Testis (tissue), 3 donors: ENCODE results near the gene PSMG2. TPM values are rescaled to one million over a fixed set of nuclear protein-coding genes. Genes with fewer than 3 reads are reported as not detected.

Experiments
- DNase-seq: peaks from one replicate; pipeline ENCODE4 v3.0.0-alpha.2; 2019
- H3K27ac ChIP-seq, 2 donors: fragments of 200-600 bp; sonication (generic); one replicate each; pipeline ENCODE4 v1.5.1; 2019
- H3K27me3 ChIP-seq: fragments of 200-600 bp; sonication (generic); one replicate; pipeline ENCODE4 v1.5.1; 2019
- H3K36me3 ChIP-seq: fragments of 200-600 bp; sonication (generic); one replicate; pipeline ENCODE4 v1.5.1; 2017; ENCODE audit warnings: low read depth; ENCODE audit errors: missing control alignments
- H3K4me1 ChIP-seq: fragments of 200-600 bp; sonication (generic); one replicate; pipeline ENCODE4 v1.5.1; 2019
- H3K4me3 ChIP-seq, 2 donors: fragments of 200-600 bp; sonication (generic); one replicate each; pipeline ENCODE4 v1.5.1; 2017 to 2019
- H3K9me3 ChIP-seq: fragments of 200-600 bp; sonication (generic); one replicate; pipeline ENCODE4 v1.5.1; 2017
- POLR2A ChIP-seq: fragments of 450-650 bp; IDR thresholded peaks from one replicate; pipeline ENCODE4 v1.6.1; 2017; ENCODE audit warnings: antibody characterized with exemption, mild to moderate bottlenecking, moderate library complexity
- WGBS, 2 donors: methylation state at CpG; one replicate each; pipeline ENCODE4 v1.1.5; 2018; 5-methylcytosine and 5-hydroxymethylcytosine counted together
- intact Hi-C: fragments of 100-400 bp; cut with DNase I; formaldehyde crosslinking; loops from one replicate; pipeline ENCODE4 v1.15.1; 2023; ENCODE audit warnings: low total_unique reads
- polyA plus RNA-seq: library from polyadenylated mRNA; stranded (reverse); fragments of 350-450 nt; fragmentation: Illumina TruSeq; extraction: RNeasy Lipid Tissue Mini Kit (QIAGEN cat#74804); gene quantifications from one replicate; pipeline ENCODE4 v1.2.3, GENCODE V29; 2014; ENCODE audit warnings: low read depth, low replicate concordance; ENCODE audit not compliant: insufficient read depth
- total RNA-seq, 2 donors: library from RNA; depleted of rRNA; stranded (reverse); fragments of >200 nt; gene quantifications; one replicate each; pipeline ENCODE4 v1.2.3, GENCODE V29; 2016
- TF ChIP-seq, protein P1 (sequence below), 3 experiments: fragments of 450-650 bp in 2 of 3; fragments of 200-600 bp in 1 of 3; sonication (generic) in 1 of 3; IDR thresholded peaks; one replicate each; pipeline ENCODE4 v1.5.1; 2016 to 2019; ENCODE audit warnings: antibody characterized with exemption in 3 of 3, mild to moderate bottlenecking in 2 of 3, moderate library complexity in 1 of 3

PSMG2 gene
- total and polyA plus RNA-seq, 3 donors from 2014 or later = 114 to 257 (median 132) TPM

DNA sequence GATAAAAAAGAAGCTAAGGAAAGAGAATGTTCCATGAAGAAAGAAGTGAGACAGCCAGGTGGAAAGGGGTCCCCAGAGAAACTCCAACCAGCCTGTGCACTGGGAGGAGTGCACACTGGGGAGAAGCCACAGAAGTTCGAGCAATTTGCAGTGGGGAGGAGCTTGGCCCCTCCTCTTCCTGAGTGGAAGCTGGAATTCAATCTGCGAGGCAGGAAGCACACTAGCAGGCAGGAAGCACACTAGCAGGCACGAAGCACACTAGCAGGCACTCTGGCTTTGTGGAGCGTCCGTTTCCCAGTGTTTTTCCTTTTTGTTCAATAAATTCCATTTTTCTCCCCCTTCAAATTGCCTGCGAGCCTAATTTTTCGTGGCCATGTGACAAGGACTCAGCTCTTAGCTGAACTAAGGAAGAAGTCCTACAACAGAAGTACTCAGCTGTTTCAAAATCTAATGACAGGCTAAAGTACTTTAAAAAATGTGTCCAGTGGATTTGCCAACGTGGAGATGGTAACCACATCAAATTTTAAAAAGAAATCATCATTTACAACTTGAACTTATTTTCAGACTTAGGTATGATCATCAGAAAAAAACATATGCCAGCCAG lies 23.6 kb upstream of the PSMG2 start:
- intact Hi-C loops = no loop called here
- WGBS, 2 donors = 39 to 48% methylated on average over 8 of the region's 8 CpGs
- H3K36me3 ChIP-seq = no peaks in the 10 kb centered on the region
- TF ChIP-seq, protein P1, sequence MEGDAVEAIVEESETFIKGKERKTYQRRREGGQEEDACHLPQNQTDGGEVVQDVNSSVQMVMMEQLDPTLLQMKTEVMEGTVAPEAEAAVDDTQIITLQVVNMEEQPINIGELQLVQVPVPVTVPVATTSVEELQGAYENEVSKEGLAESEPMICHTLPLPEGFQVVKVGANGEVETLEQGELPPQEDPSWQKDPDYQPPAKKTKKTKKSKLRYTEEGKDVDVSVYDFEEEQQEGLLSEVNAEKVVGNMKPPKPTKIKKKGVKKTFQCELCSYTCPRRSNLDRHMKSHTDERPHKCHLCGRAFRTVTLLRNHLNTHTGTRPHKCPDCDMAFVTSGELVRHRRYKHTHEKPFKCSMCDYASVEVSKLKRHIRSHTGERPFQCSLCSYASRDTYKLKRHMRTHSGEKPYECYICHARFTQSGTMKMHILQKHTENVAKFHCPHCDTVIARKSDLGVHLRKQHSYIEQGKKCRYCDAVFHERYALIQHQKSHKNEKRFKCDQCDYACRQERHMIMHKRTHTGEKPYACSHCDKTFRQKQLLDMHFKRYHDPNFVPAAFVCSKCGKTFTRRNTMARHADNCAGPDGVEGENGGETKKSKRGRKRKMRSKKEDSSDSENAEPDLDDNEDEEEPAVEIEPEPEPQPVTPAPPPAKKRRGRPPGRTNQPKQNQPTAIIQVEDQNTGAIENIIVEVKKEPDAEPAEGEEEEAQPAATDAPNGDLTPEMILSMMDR (IDR thresholded peaks at IDR 0.05) = no peak
- no peak for TF ChIP-seq POLR2A
- no peaks in the 10 kb centered on the region for H3K27me3 ChIP-seq
- H3K9me3 ChIP-seq = no peaks in the 10 kb centered on the region
- peak overlapping the region; percentile 3 to 46 for H3K27ac ChIP-seq
- no peak overlapping the region for H3K4me3 ChIP-seq
- no peaks in the 10 kb centered on the region for H3K4me1 ChIP-seq
- peak; percentile 59 for DNase-seq

DNA sequence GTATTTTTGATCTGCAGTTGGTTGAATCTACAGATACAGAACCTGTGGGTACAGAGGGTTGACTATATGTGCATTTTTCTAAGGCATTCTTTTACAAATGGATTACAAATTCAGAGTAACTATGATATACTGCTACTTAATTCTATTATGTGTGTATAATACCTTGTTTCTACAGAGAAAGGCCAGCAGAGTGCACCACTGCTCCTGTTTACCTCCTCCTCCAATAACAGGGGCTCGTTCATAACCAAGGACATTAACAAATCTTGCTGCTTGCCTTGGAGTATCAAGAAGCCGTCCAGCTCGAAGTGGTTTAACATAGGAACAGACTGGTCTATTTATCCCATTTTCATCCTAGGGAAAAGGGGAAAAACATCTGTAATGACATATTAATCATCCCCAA lies 16.7 kb upstream of the PSMG2 start:
- intact Hi-C loops = no loop called here
- Histone ChIP-seq H3K27me3 (no peaks in the 10 kb centered on the region), H3K4me1 (no peaks in the 10 kb centered on the region), H3K9me3 (no peaks in the 10 kb centered on the region), H3K36me3 (no peaks in the 10 kb centered on the region), H3K27ac (no peak overlapping the region), H3K4me3 (no peak overlapping the region)
- 58 to 77% methylated on average over 3 of the region's 3 CpGs for WGBS, 2 donors
- DNase-seq = no peak
- TF ChIP-seq, protein P1 (IDR thresholded peaks at IDR 0.05) = no peak
- no peak for TF ChIP-seq POLR2A

DNA sequence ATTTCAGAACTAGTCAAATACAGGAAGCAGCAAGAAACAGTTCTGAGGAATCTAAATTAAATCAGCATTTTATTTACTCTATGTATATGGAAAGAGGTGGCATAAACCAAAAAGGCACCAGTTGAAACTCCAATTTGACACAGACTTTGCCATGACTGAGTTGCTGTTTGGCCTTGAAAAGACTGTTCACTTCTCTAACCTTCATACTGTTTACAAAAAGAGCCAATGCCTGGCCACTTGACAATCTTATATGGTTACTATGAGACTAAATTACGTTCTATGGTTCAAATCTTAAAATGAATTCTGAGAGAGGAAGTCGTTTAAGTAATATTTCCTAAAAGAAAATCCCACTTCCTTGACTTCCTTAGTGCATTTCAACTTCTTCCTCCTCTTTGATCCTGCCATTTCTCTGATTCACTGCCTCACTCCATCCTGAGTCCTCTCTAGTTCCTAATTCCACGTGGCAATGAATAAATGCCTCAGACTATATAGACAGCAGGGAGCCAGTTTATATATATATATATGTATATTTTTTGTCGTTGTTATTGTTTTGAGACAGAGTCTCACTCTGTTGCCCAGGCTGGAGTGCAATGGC lies 13.5 kb upstream of the PSMG2 start:
- H3K27ac ChIP-seq = no peak overlapping the region
- WGBS, 2 donors = 60 to 69% methylated on average over 4 of the region's 4 CpGs
- TF ChIP-seq, protein P1 (IDR thresholded peaks at IDR 0.05) = no peak
- no peak for TF ChIP-seq POLR2A
- intact Hi-C loops = no loop called here
- H3K36me3 ChIP-seq = no peaks in the 10 kb centered on the region
- no peak overlapping the region for H3K4me3 ChIP-seq
- H3K9me3 ChIP-seq = no peaks in the 10 kb centered on the region
- DNase-seq = no peak
- H3K4me1 ChIP-seq = no peaks in the 10 kb centered on the region
- no peaks in the 10 kb centered on the region for H3K27me3 ChIP-seq

DNA sequence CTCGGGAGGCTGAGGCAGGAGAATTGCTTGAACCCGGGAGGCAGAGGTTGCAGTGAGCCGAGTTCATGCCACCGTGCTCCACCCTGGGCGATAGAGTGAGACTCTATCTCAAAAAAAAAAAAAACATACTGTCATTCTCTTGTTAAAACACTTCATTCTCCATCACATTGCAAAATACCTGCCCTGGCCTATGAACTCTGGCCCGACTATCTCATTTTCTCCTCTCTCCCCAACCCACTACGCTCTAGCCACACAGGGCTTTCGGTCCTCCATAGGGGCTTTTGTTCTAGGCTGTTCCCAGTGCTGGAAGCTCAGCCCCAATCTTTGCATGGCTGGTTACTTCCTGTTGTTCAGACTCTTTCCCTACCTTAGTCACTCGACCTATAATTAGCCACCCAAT lies 10.6 kb upstream of the PSMG2 start:
- intact Hi-C loops = no loop called here
- no peak overlapping the region for H3K4me3 ChIP-seq
- DNase-seq = no peak
- no peak overlapping the region for H3K27ac ChIP-seq
- 83 to 90% methylated on average over 9 of the region's 9 CpGs for WGBS, 2 donors
- no peak for TF ChIP-seq POLR2A
- TF ChIP-seq, protein P1 (IDR thresholded peaks at IDR 0.05) = no peak
- no peaks in the 10 kb centered on the region for H3K9me3 ChIP-seq
- no peaks in the 10 kb centered on the region for H3K36me3 ChIP-seq
- no peaks in the 10 kb centered on the region for H3K4me1 ChIP-seq
- H3K27me3 ChIP-seq = no peaks in the 10 kb centered on the region

DNA sequence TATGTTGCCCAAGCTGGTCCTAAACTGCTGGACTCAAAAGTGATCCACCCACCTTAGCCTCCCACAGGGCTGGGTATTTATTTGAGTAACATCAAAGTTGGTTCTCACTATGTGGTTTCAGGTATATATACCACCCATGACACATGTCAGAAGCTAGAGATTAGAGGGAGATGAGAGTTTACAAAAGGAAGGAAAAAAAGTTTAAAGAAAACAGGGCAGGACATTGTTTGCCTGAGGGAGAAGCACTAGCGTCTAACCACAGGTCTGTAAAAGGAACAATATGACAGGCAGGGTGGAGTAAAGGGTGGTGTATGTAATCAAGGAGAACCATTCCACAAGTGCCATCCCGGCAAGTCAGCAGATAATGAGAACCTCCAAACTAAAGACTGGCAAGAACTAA lies 8.8 kb upstream of the PSMG2 start:
- no peaks in the 10 kb centered on the region for H3K36me3 ChIP-seq
- no peak for DNase-seq
- no peak overlapping the region for H3K27ac ChIP-seq
- H3K27me3 ChIP-seq = no peaks in the 10 kb centered on the region
- intact Hi-C loops = no loop called here
- H3K4me3 ChIP-seq = no peak overlapping the region
- no peaks in the 10 kb centered on the region for H3K4me1 ChIP-seq
- WGBS, 2 donors = 46 to 73% methylated on average over 2 of the region's 2 CpGs
- H3K9me3 ChIP-seq = no peaks in the 10 kb centered on the region
- TF ChIP-seq, protein P1 (IDR thresholded peaks at IDR 0.05) = no peak
- no peak for TF ChIP-seq POLR2A
